ENCODE data around the gene SMURF1.
"Not testable (repeated sequence)": the region's sequence is repeated elsewhere in the genome, so short reads cannot be mapped to it uniquely, and the experiment has no call there.

The SMURF1 gene

DNA sequence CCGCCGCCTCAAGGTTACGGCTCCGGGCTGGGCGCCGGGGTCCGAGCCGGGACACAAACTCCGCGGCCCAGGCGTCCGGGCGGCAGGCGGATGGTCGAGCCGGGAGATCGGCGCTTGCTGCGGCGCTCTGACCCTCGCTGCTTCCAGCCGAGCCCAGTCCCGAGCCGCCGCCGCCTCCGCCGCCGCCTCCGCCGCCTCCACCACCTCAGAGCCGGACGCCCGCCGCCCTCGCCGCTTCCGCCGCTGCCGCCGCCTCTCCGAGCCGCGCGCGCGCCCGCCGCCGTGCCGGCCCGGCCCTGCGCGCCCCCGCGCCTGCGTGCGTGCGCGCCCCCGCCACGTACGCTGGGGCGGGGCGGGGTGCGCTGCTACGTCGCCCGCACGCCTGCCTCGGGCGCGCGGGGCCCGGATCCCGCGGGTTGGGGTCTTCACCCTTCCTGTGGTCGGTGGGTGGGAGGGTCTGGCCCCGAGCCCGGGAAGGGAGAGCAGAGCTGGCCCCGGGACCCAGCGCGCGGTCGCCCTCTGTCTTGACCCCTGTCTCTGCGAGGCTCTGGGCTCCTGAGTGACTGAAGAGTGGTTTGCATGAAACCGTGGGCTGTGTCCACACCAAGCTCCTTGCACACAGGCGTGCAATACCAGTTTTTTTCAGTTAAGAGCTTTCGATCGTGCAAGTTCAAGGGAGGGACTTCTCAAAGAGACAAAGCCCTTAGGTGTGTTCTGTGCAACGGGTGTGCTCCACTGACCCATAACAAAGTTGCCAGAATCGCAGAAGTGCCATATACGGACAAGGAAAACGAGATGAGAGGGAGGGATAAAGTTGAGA lies at the start of gene SMURF1:
SMURF1 (minus strand) TSS at position 256 of the 820 bp plus-strand sequence. CDS start 328 bp downstream, outside the sequence.
- DNase-seq (ENCODE audit: low read depth): no peak

GRCh38 chr7:99191869-99192596 lies 48.1 kb upstream of the SMURF1 start:
- DNase-seq (ENCODE audit: low read depth): no peak

- no peak for DNase-seq (ENCODE audit: low read depth)
Measured at GRCh38 chr7:99190359-99191009, 46.6 kb upstream of the SMURF1 start.

GRCh38 chr7:99189222-99189621 lies 45.3 kb upstream of the SMURF1 start:
- no peak for DNase-seq (ENCODE audit: low read depth)

DNA sequence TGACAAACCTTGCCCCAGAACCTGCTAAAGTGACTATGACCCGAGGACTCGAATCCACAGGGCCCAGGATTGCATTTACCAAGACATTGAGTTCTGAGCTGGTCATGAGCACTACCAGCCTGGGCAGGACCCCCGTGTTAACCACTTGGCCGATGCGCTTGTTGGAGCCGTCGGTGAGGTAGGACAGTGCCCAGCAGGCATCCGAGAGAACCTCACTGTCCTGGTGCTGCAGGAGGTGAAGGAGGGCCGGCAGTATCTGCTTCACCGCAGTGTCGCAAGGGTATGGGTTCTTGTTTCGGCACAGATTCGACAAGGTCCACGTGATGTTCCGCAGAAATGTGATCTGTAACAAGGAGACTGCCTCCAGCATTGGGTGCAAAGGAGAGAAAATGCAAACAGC lies 44.3 kb upstream of the SMURF1 start:
- no peak for DNase-seq (ENCODE audit: low read depth)

- DNase-seq (ENCODE audit: low read depth): no peak
Measured at GRCh38 chr7:99184532-99185218, 40.8 kb upstream of the SMURF1 start.

GRCh38 chr7:99180067-99180650 lies 36.3 kb upstream of the SMURF1 start:
- DNase-seq (ENCODE audit: low read depth): no peak

DNA sequence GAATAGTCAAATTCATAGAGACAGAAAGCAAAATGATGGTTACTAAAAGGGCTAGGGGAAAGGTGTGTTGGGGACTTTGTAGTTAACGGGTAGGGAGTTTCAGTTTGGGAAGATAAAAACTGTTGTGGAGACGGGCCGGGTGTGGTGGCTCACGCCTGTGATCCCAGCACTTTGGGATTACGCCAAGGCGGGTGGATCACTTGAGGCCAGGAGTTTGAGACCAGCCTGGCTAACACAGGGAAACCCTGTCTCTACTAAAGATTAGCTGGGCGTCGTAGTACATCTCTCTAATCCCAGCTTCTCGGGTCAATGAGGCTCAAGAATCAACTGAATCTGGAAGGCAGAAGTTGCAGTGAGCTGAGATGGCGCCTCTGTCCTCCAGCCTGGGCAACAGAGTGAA lies 33.3 kb upstream of the SMURF1 start:
- no peak for DNase-seq (ENCODE audit: low read depth)

GRCh38 chr7:99173787-99174186 lies 29.9 kb upstream of the SMURF1 start:
- DNase-seq (ENCODE audit: low read depth): no peak

DNA sequence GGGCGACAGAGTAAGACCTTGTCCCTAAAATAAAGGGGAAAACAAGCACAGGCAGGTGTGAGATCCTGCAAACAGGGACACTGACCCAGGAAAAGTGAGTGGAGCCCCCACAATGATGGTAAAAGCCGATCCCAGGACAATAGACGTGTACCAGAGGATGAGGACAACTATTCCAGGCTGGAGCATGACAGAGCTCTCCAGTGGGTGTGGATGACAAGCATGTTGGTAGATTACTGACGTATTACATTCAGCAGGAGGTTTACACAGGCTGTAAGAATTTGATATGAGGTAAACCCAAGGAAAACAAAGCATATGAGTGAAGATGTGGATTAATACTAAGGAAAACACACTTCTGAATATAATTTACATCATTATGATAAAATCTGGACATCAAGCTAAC lies 27.8 kb upstream of the SMURF1 start:
- DNase-seq (ENCODE audit: low read depth): no peak

- DNase-seq (ENCODE audit: low read depth): no peak
Measured at GRCh38 chr7:99170730-99171074, 26.8 kb upstream of the SMURF1 start.

- DNase-seq (ENCODE audit: low read depth): no peak
Measured at GRCh38 chr7:99170065-99170729, 26.3 kb upstream of the SMURF1 start.

DNA sequence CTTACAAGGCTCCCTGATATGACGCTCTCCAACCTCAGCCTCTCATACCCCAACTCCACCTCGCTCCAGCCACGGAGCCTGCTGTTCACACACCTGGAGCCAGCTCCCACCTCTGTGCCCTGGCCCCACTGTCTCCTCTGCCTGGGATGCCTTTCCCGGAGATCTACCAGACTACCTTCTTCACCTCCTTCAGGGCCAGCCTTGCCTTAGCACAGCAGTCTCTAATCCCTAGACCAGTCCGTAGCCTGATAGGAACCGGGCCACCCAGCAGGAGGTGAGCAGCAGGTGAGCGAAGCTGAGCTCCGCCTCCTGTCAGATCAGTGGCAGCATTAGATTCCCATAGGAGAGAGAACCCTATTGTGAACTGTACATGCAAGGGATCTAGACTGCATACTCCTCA lies 23.2 kb upstream of the SMURF1 start:
- DNase-seq (ENCODE audit: low read depth): no peak

GRCh38 chr7:99165816-99166215 lies 21.9 kb upstream of the SMURF1 start:
- no peak for DNase-seq (ENCODE audit: low read depth)

DNA sequence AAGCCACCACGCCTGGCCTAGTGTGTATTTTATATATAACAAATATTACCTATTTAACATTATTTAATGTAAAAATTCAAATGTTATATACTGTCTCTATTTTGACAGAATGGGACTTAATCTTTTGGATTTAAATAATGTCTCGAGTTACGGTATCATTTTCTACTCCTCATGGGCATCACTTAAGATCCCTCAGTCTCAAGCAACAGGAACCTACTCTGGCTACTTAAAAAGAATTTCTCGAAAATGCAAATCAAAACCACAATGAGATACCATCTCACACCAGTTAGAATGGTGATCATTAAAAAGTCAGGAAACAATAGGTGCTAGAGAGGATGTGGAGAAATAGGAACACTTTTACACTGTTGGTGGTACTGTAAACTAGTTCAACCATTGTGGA lies 19.8 kb upstream of the SMURF1 start:
- DNase-seq (ENCODE audit: low read depth): not testable (repeated sequence)

DNA sequence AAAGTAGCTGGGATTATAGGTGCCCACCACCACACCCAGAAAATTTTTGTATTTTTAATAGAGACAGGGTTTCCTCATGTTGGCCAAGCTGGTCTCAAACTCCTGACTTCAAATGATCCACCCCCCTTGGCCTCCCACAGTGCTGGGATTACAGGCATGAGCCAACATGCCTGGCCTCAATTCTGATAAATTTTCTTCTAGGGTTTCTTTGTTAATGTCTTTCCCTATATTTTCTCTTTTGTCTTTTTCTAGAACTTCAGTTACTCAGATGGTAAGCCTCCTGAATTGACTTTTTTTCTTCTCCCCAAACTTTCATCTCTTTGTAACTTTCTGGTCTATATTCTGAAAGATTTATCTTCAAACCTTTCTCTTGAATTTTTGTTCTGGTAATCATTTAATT lies 12.7 kb upstream of the SMURF1 start:
- DNase-seq (ENCODE audit: low read depth): no peak

DNA sequence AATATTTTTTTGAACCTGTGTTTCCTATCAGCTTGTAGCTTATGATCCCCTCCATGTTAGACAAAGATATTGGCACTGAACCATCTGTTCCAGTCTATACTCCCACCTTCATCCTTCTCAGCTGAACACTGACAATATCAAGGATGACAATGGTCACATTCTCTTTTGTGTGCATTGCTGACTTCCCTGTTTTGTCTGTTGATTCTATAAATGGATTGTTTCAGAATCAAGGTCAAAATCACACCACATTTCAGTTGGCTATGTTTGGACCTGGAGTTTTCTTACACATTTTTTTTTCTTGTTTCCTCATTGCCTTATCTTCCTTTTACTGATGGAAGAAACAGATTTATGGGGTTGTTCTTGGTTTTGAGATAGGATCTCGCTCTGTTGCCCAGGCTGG lies 11.3 kb upstream of the SMURF1 start:
- no peak for DNase-seq (ENCODE audit: low read depth)

DNA sequence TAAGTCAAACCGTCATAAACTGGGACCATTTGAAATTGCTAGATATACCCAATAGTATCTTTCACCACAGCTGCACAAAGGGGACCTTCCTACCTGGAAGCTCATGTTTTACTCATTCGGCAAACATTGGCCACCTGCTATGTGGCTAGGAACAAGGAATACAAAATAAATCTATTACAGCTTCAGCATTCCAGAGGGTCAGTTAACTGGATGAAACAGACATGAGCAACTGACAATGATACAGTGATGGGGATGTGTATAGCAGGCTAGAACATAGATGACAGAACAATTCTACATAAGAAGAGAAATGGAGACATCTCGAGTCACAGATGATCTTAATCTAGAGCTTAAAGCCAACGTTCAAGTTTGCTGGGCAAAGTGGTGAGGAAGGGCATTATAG lies 3.1 kb upstream of the SMURF1 start:
- DNase-seq (ENCODE audit: low read depth): no peak

GRCh38 chr7:99143521-99143852 lies 421 bp downstream of the SMURF1 start:
- DNase-seq (ENCODE audit: low read depth): no peak

DNA sequence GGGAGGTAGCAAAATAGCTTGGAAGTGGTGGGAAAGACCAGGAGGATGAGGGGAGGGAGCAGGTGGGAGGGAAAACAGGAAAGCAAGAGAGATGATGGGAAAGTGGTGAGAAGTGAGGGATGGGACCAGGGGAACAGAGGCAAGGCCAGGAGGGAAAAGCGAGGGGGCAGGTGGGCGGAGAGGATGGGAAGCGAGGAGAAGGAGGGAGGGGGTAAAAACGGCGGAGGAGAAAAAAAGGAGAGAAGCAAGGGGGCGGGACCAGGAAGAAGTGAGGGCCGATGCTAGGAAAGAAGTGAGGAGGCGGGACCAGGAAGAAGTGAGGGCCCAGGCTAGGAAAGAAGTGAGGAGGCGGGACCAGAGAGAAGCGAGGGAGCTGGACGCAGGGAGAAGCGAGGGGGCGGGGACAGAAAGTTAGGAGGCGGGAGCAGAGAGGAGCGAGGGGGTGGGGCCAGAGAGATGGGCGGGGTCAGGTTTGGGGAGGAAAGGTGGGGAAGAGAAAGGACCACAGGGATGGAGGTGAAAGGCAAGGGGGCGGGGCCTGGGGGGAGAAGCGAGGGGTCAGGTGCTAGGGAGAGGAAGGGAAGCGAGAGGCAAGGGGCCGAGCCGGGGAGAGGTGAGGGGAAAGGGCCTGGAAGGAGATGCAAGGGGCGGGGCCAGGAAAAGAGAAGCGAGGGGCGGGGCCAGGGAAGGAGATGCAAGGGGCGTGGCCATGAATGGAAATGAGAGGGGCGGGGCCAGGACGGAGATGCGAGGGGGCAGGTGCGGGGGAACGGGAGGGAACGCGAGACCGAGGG lies 984 bp downstream of the SMURF1 start:
- peak; percentile 95 for DNase-seq (ENCODE audit: low read depth)

All from stromal cell of bone marrow (primary cell).